Measurements from ENCODE around the gene RBP3. TPM values are rescaled to one million over a fixed set of nuclear protein-coding genes. Genes with fewer than 3 reads are reported as not detected.

Gene RBP3
- total RNA-seq, 4 donors from 2014 or later: not detected

DNA sequence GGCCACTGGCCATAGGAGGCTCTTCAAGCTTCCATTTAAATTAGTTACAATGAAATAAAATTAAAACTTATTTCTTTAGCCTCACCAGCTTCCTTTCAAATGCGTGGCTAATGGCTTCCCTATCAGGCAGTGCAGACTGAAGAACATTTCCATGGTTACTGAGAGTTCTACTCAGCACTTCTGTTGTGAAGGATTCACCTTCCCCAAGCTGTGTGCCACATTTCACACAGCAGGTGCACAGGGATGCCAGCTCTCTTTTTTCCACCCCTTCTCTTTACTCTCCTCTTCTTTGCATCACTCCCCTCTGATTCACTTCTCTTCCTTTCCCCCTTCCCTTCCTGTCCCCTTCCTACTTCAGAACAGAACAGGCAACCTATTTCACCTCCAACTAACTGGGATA lies 25.1 kb upstream of the RBP3 start:
- ATAC-seq (ENCODE audit: low FRiP score) (no peak), DNase-seq (ENCODE audit: low spot score) (no peak)
- TF ChIP-seq, protein P1, sequence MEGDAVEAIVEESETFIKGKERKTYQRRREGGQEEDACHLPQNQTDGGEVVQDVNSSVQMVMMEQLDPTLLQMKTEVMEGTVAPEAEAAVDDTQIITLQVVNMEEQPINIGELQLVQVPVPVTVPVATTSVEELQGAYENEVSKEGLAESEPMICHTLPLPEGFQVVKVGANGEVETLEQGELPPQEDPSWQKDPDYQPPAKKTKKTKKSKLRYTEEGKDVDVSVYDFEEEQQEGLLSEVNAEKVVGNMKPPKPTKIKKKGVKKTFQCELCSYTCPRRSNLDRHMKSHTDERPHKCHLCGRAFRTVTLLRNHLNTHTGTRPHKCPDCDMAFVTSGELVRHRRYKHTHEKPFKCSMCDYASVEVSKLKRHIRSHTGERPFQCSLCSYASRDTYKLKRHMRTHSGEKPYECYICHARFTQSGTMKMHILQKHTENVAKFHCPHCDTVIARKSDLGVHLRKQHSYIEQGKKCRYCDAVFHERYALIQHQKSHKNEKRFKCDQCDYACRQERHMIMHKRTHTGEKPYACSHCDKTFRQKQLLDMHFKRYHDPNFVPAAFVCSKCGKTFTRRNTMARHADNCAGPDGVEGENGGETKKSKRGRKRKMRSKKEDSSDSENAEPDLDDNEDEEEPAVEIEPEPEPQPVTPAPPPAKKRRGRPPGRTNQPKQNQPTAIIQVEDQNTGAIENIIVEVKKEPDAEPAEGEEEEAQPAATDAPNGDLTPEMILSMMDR (IDR thresholded peaks at IDR 0.05): no peak

DNA sequence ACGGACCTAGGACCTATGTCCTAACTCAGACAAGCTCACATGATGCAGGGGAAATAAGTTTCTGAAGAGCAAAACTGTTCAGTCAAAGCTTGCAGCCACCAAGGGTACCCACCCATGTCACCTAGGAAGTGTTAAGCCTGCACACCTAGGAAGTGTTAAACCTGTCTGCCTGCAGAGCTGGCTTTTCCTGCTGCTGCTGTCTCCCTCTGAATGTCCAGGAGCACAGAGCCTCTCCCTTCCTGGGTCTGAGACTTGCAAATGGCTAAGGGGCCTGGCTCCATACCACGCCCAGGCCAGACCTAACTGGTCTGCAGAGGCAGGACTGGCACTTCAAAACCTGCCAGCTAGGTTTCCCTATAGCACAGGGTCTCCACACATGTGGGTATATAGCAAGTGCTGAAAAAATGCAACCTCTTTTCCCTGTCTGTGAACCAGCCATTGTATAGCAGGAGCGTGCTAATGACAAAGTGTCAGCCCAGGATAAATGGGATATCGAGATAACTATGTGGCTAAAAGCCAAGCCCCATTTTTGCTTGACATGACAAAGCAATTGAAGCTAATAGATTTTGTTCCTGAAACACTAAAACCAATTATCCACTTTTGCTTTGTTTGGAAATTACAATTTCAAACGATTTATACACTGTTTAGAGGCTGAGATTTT lies 24.4 kb upstream of the RBP3 start:
- no peak for ATAC-seq (ENCODE audit: low FRiP score)
- TF ChIP-seq, protein P1 (IDR thresholded peaks at IDR 0.05): no peak
- DNase-seq (ENCODE audit: low spot score): no peak

DNA sequence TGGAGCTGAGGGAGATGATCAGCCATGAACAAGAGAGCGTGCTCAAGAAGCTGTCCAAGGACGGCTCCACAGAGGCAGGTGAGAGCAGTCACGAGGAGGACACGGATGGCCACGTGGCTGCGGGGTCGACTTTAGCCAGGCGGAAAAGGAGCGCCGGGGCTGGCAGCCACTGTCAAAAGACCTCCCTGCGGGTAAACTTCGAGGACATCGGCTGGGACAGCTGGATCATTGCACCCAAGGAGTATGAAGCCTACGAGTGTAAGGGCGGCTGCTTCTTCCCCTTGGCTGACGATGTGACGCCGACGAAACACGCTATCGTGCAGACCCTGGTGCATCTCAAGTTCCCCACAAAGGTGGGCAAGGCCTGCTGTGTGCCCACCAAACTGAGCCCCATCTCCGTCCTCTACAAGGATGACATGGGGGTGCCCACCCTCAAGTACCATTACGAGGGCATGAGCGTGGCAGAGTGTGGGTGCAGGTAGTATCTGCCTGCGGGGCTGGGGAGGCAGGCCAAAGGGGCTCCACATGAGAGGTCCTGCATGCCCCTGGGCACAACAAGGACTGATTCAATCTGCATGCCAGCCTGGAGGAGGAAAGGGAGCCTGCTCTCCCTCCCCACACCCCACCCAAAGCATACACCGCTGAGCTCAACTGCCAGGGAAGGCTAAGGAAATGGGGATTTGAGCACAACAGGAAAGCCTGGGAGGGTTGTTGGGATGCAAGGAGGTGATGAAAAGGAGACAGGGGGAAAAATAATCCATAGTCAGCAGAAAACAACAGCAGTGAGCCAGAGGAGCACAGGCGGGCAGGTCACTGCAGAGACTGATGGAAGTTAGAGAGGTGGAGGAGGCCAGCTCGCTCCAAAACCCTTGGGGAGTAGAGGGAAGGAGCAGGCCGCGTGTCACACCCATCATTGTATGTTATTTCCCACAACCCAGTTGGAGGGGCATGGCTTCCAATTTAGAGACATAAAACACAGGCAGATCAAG lies 22.6 kb upstream of the RBP3 start:
- DNase-seq (ENCODE audit: low spot score) (no peak), ATAC-seq (ENCODE audit: low FRiP score) (no peak)
- TF ChIP-seq, protein P1 (IDR thresholded peaks at IDR 0.05): no peak

DNA sequence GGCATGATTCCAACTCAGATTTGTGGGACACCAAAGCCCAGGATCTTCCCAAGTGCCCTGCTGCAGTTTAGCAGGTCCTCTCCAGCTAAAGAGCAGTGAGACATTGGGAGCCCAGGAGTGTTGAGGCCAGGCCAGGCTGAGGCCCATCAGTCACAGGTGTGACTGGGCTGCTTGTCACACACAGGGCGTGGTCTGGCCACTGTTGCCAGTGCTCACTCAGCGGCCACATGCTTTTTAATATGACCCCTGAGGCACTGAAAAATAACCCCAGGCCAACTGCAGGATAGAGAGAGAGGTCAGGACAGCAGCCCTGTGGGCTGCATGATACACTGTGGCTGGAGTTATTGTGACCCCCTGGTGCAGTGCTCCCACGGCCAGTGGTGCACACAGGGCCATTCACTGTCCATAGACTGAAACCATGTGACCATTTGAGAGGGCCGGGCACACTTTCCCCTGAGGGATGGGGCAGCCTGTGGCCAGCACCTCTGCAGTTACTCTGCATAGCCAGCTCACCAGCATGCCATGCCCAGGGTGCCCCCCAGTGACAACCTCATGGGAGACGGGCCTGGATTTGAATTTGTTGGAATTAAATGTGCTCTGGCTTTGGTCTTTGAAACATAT lies 21.7 kb upstream of the RBP3 start:
- ATAC-seq (ENCODE audit: low FRiP score): no peak
- TF ChIP-seq, protein P1 (IDR thresholded peaks at IDR 0.05): no peak
- DNase-seq (ENCODE audit: low spot score): no peak

DNA sequence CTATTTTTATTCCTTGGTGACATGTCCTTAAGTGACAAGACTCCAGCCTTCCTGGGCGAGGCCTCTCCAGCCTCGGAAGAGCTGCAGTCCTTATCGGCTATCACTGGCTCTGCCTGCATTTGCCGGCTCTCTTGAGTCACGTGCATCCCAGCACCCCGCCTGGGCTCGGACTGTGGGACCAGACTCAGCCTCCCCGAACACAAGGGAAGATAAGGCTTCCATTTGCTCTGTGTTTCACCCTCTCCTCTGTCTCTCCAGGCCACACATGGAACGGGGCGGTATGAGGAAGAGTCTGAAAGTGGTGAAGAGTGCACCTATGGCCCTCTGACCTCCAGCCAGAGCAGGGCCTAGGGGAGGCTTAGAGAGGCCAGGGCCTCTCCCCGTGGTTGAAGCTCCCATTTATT lies 21.2 kb upstream of the RBP3 start:
- no peak for ATAC-seq (ENCODE audit: low FRiP score)
- no peak for DNase-seq (ENCODE audit: low spot score)
- TF ChIP-seq, protein P1 (IDR thresholded peaks at IDR 0.05): no peak

DNA sequence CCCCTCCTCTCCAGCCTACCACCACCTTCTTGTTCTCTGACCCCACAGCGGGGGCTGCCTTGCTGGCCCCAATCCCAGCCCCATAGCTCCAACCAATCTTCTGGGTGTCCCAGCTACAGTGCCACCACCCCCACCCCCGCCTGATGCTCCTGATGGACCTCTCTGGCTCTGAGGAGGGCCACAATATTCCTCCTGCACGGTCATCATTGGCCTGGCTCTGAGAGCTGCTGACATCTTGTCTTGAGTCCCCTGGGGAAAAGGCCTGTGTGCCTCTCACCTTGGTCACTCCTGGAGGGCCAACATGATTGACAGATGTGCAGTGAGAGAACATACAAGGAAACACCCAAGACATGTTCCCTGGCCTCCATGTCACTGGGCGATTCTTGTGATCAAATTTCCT lies 18.3 kb upstream of the RBP3 start:
- no peak for ATAC-seq (ENCODE audit: low FRiP score)
- TF ChIP-seq, protein P1 (IDR thresholded peaks at IDR 0.05): no peak
- no peak for DNase-seq (ENCODE audit: low spot score)

All from omental fat pad (tissue), 4 donors.